Globus pallidus (tissue), 1 donor: ENCODE measurements around the gene UBTD1.
A peak's percentile ranks its signal among the peaks of the same experiment; 100 is the strongest.
"Not testable (repeated sequence)": the region's sequence is repeated elsewhere in the genome, so short reads cannot be mapped to it uniquely, and the experiment has no call there.

Experiments
- DNase-seq: peaks from one replicate; pipeline ENCODE4 v3.0.0-alpha.2; 2015; ENCODE audit warnings: low spot score

UBTD1 gene

DNA sequence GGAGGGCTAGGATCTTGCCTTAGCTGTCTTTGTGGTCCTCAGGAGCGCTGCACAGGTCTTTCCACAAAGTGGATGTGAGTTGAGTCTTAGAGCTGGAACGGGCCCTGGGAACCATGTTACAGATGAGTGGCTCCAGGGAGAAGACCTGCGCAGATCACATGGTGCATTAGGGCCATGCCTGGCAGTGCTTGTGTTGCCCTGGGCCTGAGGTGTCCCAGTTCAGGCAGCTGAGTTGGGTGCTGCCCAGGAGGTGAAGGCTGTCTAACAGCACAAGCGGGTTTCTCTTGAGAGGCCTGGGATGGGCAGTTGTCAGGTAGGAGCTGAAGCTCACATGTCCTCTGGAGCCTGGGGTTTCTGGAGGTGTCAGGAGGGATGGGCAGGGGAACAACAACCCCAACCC is 40.1 kb downstream of the UBTD1 start:
- no peak for DNase-seq

DNA sequence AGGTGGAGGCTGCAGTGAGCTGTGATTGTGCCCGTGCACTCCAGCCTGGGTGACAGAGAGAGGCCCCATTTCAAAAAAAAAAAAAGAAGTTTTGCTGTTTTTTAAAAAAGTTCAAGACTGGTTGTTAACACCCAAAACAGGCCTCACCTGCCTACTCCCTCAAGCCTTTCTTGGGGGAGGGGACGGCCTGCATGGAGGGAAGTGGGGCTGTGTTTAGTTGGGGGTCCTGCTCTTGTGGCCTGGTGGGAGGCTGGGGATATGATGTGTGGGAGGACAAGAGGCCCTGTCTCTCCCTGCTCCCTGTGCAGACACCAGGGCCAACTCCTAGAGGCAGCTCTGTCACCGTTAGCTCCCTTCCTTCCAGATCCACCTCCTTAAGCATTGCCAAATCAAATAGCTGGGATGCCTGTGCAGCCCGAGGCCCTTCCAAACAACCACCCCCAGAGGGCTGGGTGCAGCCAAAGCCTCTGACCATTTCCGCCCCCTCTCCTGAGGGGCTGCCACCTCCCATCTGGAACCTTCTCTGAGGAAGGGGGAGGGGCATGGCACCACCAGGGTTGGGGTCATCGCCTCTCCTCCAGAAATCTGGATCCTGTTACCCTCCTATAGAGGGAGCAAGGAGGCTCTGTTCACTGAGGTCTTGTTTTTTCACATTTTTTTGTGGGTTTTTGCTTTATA is 40.9 kb downstream of the UBTD1 start:
- DNase-seq: no peak

DNA sequence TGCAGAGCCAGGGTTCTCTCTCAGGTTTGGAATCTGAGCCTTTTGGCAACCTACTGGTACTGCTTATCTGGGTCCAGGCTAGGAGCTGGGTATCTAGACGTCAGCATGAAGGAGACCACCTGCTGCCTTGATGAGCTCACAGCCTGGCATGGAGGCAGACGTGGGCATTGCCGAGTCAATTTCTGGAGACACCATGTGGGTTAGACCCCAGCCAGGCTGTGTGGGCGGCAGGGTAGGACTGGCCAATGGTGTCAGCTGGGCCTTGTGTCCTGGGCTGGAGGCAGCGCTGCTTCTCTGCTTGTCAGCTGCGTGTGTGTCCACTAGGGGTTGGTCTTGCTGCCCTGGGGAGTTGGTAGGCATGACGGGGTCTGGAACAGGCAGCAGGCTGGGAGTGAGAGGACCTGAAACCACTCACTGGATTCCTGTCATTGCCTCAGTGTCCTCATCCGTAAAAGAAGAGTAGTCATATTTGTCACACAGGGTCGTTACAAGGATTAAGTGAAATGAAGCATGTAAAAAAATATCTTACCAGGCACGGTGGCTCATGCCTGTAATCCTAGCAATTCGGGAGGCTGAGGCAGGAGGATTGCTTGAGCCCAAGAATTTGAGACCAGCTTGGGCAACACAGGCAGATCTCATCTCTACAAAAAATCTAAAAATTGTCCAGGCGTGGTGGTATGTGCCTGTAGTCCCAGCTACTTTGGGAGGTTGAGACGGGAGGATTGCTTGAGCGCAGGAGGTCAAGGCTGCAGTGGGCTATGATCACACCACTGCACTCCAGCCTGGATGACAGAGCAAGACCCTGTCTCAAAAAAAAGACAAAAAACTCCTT is 42.2 kb downstream of the UBTD1 start:
- DNase-seq: no peak

DNA sequence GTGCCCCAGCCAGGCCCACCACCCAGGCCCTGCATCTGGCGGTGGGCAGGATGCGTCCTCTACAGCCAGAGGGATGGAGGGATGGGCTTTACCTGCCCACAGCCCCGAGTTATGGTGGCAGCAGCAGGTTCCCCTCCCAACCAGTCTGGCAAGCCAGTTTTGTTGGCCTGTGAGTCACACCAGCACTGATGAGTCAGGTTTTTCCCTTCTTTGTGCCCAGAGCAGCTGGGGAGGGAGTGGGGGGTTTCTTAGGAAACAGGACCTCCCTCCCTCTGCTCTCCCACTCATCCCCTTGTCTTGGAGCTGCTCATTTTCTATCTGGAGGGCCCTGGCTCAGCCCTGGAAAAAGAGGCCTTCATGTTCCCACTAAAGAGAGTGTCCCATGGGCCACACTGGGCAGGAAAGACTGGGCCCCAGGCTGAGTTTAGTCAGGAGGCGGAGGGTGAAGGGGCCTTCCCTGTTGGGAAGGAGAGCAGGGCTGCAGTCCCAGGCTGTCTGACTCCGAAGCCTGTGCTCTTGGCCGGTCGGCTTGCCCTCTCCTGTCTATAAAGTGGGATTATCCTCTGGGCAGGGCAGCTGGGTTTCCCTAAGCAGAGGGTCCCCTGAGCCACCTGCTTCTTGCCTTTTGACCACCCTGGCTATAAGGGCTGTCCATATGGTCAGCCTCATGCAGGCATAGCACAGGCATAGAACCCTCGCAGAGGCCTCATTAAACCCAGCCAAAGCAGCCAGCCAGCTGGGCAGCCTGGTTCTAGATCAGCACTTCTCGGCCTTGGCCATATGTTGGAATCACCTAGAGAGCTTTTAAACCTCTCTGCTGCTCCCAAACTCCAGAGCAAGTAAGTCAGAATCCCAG is 43.7 kb downstream of the UBTD1 start:
- DNase-seq: peak; percentile 59

DNA sequence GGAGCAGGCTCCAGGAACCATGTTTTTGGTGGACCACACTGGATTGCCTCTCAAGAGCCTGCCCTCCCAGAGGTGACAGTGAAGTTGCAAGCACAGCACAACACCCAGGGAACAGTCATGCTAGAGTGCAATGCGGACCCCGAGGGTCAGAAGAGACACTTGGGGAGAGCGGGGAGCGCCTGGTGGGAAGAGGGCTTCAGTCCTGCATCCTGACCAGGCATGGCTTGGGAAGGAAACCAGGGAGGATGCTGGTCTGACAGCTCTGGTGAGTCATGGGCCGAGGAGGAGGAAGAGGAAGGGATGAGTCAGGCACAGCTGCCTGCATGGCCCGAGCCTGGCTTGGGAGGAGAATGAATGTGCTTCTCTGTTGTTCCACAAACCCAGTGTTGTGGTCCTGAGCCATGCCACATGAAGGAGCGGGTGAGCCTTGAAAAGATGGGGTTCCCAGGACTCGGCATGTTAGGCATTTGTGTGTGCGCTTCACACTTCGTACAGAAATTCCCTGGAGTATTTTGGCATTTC is 44.4 kb downstream of the UBTD1 start:
- peak; percentile 95 for DNase-seq

DNA sequence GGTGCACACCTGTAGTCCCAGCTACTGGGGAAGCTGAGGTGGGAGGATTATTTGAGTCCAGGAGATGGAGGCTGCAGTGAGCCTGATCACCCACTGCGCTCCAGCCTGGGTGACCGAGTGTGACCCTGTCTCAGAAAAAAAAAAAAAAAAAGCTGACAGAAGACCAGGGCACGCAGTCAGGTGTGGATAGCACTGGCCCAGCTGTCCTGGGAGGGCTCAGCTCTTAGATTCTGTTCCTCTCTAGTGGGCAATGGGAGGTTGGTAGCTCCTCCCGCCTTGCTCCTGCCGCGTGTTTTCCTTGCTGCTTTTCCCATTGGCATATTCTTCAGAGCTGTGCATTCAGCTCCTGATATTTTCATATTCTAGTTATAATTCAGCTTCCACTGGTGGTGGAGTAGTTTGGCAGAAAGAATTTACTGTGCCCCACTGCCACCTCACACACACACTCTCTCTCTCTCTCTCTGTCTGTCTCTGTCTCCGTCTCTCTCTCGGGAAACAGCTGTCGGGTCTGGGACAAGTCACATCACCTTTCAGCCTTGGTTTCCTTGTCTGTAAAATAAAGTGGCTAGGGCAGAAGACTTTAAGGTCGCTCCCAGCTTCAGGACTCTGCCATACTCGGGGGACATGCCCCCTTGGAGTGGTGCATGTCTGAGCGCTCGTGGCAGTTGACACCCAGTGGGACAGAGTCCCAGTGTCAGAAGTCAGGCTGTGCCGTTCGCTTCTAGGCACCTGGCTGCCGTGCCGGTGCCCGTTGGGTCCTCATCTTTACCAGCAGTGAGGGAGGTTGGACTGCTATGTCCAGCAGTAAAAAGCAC is 47.9 kb downstream of the UBTD1 start:
- no peak for DNase-seq

DNA sequence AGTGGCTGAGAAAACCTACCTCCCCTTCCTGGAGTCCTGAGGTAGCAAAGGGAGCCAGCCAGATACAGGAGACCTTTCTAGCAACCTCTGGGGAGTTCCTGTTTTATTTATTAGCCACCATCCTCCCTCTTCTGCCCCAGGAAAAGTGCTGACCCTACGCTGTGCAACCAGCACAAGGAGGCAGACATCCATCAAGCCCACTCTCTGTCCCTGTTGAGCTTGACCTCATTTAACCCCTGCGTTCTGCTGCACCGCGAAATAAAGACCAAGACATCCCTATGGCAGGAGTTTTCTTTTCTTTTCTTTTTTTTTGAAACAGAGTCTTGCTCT is 48.5 kb downstream of the UBTD1 start:
- no peak for DNase-seq

DNA sequence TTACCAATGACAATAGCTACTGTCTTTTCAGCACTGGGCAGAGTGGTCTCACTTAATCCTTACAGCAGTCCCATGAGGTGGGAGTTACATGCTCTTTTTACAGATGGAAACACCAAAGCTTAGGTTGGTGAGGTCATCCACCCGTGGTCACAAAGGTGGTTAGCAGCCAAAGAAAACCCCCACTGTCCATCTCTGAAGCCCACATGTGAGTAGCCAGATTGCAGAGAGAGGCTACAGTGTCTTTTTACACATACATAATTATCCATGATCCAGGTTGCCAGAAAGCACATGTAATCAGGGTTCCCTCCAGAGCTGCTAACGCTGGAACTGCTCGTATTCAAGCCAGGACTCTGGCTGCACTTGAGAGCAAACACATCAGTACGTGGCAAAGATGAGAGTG is 49.2 kb downstream of the UBTD1 start:
- DNase-seq: no peak

DNA sequence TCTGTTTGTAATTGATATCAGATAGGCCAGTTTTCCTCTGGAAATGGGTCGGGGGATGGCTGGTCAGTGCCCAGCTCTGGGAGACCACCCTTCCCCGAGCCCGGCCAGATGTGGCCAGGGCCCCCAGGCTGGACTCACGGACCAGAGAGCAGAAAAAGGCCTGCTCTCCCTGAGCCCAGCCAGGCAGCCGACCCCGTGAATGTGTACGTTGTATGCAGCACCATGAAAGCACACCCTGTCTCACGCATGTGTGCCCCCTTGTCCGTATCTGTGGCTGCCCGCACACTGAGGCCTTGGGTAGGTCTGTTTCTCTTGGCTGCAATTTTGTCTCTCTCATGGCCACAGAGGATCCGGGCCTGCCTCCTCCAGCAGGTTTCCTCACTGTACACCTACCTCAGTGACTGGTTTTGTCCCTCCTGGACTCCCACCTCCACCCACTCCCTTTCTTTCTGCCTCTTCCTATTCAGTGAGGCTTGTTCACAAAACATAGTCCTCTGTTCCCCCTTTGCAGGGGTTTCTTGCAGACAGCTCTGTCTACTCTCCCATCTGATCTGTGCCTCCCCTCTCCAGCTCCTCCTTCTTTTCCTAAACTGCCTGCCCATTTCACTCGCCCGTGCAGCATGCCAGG is 50.2 kb downstream of the UBTD1 start:
- no peak for DNase-seq

DNA sequence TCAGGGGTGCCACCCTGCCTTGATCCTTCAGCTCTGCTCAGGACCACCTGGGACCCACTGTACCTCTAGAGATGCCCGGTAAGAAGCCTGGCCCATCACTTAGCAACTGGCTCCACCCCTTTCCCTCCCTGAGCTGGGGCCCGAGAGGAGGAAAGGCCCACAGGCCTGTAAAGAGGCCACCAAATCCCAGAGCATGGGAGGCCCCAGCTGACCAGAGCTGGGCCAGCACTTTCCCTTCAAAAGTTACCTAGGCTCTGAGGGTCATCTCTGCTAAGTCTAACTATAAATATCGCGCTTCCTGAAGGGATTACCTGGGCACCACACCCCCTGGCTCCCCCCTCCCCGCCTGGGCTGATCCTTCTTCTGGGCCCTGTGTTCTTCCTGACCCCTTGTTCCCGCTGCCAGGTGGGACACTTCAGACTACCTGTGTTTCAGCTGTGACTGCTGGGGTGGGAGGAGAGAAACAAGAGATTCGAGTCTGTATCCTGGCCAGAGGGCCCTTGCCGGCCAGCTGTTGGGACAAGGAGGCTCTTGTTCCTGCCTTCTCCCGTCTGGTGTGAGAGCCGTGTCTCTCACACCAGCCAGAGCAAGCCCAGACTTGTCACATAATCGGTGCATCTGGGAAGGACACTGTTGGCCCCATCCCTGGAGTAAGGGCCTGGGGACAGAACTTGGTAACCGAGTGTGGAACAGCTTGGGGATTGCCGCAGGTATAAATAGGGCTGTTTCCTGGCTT is 51.0 kb downstream of the UBTD1 start:
- DNase-seq: peak; percentile 92

DNA sequence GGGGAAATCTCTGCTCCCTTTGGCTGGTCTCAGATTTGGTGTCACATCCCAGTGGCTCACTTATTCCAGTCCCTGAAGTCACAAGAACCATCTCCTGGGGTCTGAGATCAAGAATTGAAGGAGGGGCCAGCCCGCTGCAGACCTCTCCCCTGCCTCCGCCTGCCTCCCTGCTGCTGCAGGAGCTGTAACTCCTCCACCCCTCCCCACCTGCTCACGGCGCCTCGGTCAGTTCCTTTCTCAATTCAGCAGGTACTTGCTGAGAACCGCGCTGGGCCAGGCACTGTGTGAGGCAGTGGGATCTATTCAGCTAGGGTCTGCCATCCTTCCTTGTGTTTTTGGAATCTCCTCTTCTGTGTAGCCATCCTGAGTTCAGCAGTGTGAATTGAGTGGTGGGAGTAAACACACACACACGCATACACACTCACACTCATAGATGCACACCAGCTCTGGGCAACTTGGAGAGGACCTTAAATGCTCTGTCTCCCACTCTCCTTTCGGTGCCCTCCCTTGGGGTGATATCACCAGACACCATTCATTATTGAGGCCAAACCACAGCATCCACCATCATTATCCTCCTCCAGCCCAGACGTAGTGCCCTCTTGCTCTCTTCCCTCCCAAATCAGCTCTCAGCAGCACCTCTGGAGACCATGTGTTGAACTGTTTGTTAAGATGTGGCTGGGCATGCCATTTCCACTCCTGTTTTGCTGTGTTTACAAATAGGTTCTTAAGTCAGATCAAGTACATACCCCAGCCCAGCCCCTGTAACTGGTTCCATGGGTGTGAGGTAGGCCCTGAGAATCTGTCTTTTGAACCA is 51.8 kb downstream of the UBTD1 start:
- DNase-seq: no peak

DNA sequence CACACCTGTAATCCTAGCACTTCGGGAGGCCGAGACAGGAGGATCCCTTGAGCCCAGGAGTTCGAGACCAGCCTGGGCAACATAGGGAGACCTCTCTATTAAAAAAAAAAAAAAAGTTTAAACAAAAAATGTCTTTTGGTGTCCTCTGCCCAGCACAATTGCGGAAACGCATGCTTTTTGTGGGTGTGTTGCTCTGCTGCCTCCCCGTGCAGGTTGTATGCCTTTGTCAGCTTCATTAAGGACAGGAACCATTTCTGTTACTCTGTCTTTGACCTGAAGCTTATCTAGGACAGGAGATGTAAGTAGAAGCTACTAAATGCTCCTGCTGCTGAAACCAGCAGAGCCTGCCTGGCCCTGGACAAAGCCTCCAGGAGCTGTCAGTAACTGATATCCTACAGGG is 52.5 kb downstream of the UBTD1 start:
- DNase-seq: no peak

DNA sequence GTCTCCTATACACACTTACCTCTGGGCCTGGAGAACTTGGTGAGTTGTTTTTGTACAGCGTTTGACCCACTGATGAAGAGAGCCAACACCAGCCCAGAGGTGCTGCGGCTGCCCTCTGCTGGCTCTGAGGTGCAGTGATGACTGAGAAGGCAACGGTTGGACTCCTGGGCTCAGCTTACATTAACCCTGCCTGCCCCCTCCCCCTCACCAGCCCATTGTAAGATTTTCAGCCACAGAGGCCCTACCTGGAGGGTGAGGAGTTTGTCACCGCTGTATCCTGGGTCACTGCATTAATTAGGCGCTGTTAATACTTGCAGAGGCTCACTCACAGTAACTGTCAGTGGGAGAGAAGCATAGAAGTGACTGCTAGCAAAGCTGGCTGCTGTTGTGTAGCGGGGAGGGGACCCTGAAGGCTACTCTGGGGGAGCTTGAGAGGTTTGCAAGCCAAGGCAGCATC is 54.9 kb downstream of the UBTD1 start:
- peak; percentile 77 for DNase-seq

DNA sequence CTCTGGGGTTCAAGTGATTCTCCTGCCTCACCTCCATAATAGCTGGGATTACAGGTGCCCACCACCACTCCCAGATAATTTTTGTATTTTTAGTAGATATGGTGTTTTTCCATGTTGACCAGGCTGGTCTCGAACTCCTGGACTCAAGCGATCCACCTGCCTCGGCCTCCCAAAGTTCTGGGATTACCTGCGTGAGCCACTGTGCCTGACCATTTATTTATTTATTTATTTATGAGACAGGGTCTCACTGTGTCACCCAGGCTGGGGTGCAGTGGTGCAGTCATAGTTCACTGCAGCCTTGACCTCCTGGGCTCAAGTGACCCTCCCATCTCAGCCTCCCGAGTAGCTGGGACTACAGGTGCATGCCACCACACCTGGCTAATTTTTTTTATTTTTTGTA is 55.6 kb downstream of the UBTD1 start:
- DNase-seq: not testable (repeated sequence)

DNA sequence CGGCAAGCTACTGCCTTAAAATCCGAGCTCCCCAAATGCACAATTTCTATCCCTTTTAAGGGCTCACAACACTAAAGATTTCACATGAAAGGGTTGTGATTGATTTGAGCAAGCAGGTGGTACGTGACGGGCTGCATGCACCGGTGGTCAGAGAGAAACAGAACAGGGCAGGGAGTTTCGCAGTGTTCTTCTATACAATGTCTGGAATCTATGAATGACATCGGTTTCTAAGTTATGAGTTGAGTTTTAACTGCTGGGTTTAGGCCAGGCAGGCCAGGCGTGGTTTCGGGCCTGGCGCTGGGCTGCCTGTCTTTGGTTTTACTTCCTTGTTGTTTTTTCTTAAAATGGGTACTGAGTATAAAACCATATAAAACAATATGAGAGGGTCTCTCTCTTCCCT is 56.8 kb downstream of the UBTD1 start:
- not testable (repeated sequence) for DNase-seq

DNA sequence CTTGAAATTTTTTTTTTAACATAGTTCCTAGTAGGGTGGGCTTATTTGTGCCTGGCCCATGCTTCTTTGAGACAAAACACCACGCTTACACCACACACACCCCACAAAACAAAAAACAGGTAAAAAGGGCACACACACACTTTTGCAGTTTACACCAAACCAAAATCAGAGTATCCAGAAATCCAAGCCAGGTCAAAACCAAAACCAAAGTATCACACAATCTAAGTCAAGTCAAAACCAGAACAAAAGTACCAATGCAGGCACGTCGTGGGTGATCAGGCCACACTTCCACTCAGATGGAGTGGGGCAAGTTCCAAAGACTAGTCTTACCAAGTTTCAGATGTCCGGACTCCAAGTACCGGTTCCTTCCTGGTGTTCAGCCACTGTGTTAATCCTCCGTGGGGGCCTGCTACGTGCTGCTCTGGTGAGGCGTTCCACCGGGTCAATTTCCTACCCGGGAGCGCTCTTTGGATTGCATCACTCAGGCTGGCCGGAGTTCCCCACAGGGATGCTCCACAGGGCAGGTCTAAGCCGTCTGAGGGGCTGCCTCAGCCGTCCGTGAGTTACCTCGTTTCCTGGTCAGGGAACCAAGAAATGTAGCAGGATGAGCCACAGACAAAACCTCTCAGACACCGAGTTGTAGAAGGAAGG is 62.1 kb downstream of the UBTD1 start:
- DNase-seq: not testable (repeated sequence)

DNA sequence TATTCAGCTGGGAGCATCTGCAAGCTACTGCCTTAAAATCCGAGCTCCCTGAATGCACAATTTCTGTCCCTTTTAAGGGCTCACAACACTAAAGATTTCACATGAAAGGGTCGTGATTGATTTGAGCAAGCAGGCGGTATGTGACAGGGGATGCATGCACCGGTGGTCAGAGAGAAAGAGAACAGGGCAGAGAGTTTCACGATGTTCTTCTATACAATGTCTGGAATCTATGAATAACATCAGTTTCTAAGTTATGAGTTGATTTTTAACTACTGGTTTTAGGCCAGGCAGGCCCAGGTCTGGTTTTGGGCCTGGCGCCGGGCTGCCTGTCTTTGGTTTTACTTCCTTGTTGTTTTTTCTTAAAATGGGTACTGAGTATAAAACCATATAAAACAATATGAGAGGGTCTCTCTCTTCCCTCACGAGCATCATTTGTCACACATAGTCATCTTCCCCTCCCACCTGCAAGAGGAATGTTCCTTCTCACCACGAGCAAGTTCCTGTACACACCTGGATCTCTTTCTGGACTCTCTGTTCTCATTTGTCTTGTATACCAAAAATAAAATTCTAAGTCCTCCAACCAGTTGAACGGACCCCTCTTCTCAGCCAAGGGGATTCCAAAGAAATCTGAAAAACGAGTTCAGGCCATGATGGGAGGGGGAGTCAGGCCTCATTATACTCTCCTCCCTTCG is 62.8 kb downstream of the UBTD1 start:
- DNase-seq: not testable (repeated sequence)

DNA sequence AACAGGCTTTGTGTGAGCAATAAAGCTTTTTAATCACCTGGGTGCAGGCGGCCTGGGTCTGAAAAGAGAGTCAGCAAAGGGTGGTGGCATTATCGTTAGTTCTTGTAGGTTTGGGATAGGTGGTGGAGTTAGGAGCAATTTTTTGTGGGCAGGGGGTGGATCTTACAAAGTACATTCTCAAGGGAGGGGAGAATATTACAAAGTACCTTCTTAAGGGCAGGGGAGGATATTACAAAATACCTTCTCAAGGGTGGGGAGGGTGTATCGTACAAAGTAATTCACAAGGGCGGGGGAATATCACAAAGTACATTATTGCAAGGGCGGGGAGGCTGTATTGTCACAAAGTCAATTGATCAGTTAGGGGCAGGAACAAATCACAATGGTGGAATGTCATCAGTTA is 63.6 kb downstream of the UBTD1 start:
- not testable (repeated sequence) for DNase-seq
